Trophoblast cell (in vitro differentiated cells and primary cell): ENCODE measurements around the gene MPPE1.
"Not testable (repeated sequence)": the region's sequence is repeated elsewhere in the genome, so short reads cannot be mapped to it uniquely, and the experiment has no call there.

ENCODE experiments used
- DNase-seq, 2 donors: peaks; one replicate each; pipeline ENCODE4 v3.0.0-alpha.2; 2016
- H2AFZ ChIP-seq: 2 replicates; pipeline ENCODE4 v1.6.1; 2013; ENCODE audit warnings: low read length, moderate library complexity, mild to moderate bottlenecking; ENCODE audit not compliant: insufficient read depth, poor library complexity
- H2AK5ac ChIP-seq: 2 replicates; pipeline ENCODE4 v1.6.1; 2013; ENCODE audit warnings: mild to moderate bottlenecking, low read length
- H2BK120ac ChIP-seq: 2 replicates; pipeline ENCODE4 v1.6.1; 2013; ENCODE audit warnings: low read length, mild to moderate bottlenecking, moderate library complexity; ENCODE audit not compliant: insufficient read depth, poor library complexity
- H2BK12ac ChIP-seq: 2 replicates; pipeline ENCODE4 v1.6.1; 2013; ENCODE audit warnings: mild to moderate bottlenecking, low read length, moderate library complexity
- H2BK5ac ChIP-seq: 2 replicates; pipeline ENCODE4 v1.6.1; 2013; ENCODE audit warnings: low read length, low read depth, moderate library complexity, mild to moderate bottlenecking; ENCODE audit not compliant: poor library complexity
- H3K14ac ChIP-seq: 2 replicates; pipeline ENCODE4 v1.6.1; 2013; ENCODE audit warnings: mild to moderate bottlenecking, low read length
- H3K18ac ChIP-seq: 2 replicates; pipeline ENCODE4 v1.6.1; 2013; ENCODE audit warnings: mild to moderate bottlenecking, low read length
- H3K23ac ChIP-seq: 2 replicates; pipeline ENCODE4 v1.6.1; 2013; ENCODE audit warnings: low read length
- H3K27ac ChIP-seq: 2 replicates; pipeline ENCODE4 v1.5.1; 2013; ENCODE audit warnings: low read depth, mild to moderate bottlenecking, inconsistent platforms, low read length, moderate library complexity
- H3K27me3 ChIP-seq: 2 replicates; pipeline ENCODE4 v1.6.1; 2013; ENCODE audit warnings: inconsistent platforms, mild to moderate bottlenecking, low read length, moderate library complexity; ENCODE audit not compliant: insufficient read depth
- H3K36me3 ChIP-seq, 2 experiments: 1 replicate in 1 of 2; 2 replicates in 1 of 2; pipeline ENCODE4 v1.6.1; 2013; ENCODE audit warnings: low read length in 2 of 2, mild to moderate bottlenecking in 2 of 2, moderate library complexity in 1 of 2; ENCODE audit not compliant: insufficient read depth in 2 of 2, control insufficient read depth in 1 of 2
- H3K4ac ChIP-seq: 2 replicates; pipeline ENCODE4 v1.6.1; 2013; ENCODE audit warnings: low read depth, mild to moderate bottlenecking, low read length, moderate library complexity
- H3K4me1 ChIP-seq, 2 experiments: 1 replicate in 1 of 2; 2 replicates in 1 of 2; pipeline ENCODE4 v1.6.1; 2013; ENCODE audit warnings: low read length in 2 of 2, mild to moderate bottlenecking in 2 of 2, moderate library complexity in 1 of 2; ENCODE audit not compliant: insufficient read depth in 2 of 2, control insufficient read depth in 1 of 2
- H3K4me2 ChIP-seq: 2 replicates; pipeline ENCODE4 v1.6.1; 2013; ENCODE audit warnings: inconsistent platforms, mild to moderate bottlenecking, low read length, moderate library complexity
- H3K4me3 ChIP-seq: 2 replicates; pipeline ENCODE4 v1.5.1; 2013; ENCODE audit warnings: mild to moderate bottlenecking, low read depth, low read length, inconsistent platforms
- H3K79me1 ChIP-seq: one replicate; pipeline ENCODE4 v1.6.1; 2013; ENCODE audit warnings: low read length
- H3K79me2 ChIP-seq: 2 replicates; pipeline ENCODE4 v1.6.1; 2013; ENCODE audit warnings: low read length, mild to moderate bottlenecking; ENCODE audit not compliant: control insufficient read depth, insufficient read depth, poor library complexity
- H3K9ac ChIP-seq: 2 replicates; pipeline ENCODE4 v1.6.1; 2013; ENCODE audit warnings: mild to moderate bottlenecking, low read length
- H3K9me3 ChIP-seq: 2 replicates; pipeline ENCODE4 v1.6.1; 2013; ENCODE audit warnings: low read depth, mild to moderate bottlenecking, control low read depth, inconsistent platforms, low read length; ENCODE audit not compliant: insufficient read depth
- H4K12ac ChIP-seq: 2 replicates; pipeline ENCODE4 v1.6.1; 2013; ENCODE audit warnings: low read depth, mild to moderate bottlenecking, low read length, moderate library complexity
- H4K8ac ChIP-seq: 2 replicates; pipeline ENCODE4 v1.6.1; 2013; ENCODE audit warnings: low read depth, mild to moderate bottlenecking, low read length, moderate library complexity
- H4K91ac ChIP-seq: one replicate; pipeline ENCODE4 v1.6.1; 2013; ENCODE audit warnings: low read depth, mild to moderate bottlenecking, low read length, moderate library complexity
- WGBS: extraction: QIAGEN DNeasy Blood & Tissue Kit; methylation state at CpG from one replicate; pipeline ENCODE4 v1.1.7; 2013; ENCODE audit warnings: missing lambda C conversion rate; ENCODE audit not compliant: insufficient read length, insufficient coverage; ENCODE audit errors: extremely low coverage; 5-methylcytosine and 5-hydroxymethylcytosine counted together

The MPPE1 gene

DNA sequence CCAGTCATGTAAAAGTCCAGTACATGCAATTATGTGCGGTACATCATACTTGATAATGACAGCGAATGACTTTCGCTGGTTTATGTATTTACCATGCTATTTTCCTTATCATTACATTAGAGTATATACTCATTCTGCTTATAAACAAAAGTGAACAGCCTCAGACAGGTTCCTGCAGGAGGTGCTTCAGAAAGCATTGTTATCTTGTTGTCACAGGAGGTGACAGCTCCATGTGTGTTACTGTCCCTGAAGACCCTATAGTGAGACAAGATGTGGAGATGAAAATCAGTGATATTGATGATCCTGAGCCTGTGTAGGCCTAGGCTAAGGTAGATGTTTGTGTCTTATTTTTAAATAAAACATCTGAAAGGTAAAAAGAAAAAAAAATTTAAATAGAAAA, 15.3 kb upstream of the MPPE1 start:
- H3K36me3 ChIP-seq = no peaks in the 10 kb centered on the region
- no peaks in the 10 kb centered on the region for H3K9me3 ChIP-seq
- H3K79me1 ChIP-seq = no peaks in the 10 kb centered on the region
- peaks cover 4 to 6% of the 10 kb centered on the region in 2 experiments for H3K4me1 ChIP-seq
- no peak for DNase-seq
- H3K9ac ChIP-seq = no peak overlapping the region
- no peak overlapping the region for H3K4me3 ChIP-seq
- no peak overlapping the region for H4K8ac ChIP-seq
- no peaks in the 10 kb centered on the region for H3K79me2 ChIP-seq
- WGBS = no CpG with 5 or more reads among the region's 3 CpGs
- H2AK5ac ChIP-seq = no peak overlapping the region
- H2AFZ ChIP-seq = no peak overlapping the region
- H3K27ac ChIP-seq = no peak overlapping the region
- H3K23ac ChIP-seq = no peak overlapping the region
- H2BK5ac ChIP-seq = no peak overlapping the region
- H3K4ac ChIP-seq = no peak overlapping the region
- H3K14ac ChIP-seq = no peak overlapping the region
- H3K27me3 ChIP-seq = no peaks in the 10 kb centered on the region
- no peak overlapping the region for H3K4me2 ChIP-seq
- H2BK12ac ChIP-seq = no peak overlapping the region
- H4K91ac ChIP-seq = no peak overlapping the region
- no peak overlapping the region for H3K18ac ChIP-seq
- H4K12ac ChIP-seq = no peak overlapping the region
- H2BK120ac ChIP-seq = no peak overlapping the region

DNA sequence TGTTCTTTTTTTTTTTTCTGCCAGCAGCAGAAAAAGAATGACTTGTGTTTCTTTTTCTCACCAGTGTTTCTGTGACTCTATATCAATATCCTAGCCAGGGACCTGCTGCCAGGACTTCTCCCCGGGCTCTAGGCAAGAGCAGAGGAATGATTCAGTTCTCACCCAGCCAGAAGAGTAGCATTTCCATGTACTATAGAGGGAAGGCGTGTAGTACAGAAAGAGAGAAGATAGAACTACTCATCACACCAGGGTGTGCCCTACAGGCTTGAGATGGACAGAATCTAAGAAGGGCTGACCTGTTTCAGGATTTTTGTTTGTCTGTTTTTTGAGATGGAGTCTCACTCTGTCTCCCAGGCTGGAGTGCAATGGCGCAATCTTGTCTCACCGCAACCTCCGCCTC, 11.4 kb upstream of the MPPE1 start:
- not testable (repeated sequence) for H3K36me3 ChIP-seq, H3K4ac ChIP-seq, H3K27me3 ChIP-seq

DNA sequence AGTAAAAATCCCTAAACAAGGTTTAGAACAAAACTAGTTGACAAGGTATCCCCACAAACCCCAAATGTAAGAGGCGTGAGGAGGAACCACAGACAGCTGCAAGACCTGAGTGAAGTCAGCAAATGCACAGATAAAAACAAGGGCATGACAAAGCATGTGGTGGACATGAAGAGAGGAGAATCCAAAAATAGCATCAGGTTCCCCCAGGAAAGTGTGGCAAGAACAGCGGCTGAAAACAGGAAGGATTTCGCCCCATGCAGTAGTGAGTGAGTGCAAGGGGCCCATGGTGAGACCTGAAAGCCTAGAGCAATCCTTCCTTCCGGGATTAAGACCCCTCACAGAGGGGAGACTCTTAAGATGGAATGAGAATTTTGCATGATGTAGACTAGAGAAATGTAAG, 8.8 kb upstream of the MPPE1 start:
- DNase-seq, H3K27ac ChIP-seq, H2BK5ac ChIP-seq, H2BK12ac ChIP-seq, H3K4me3 ChIP-seq, H2BK120ac ChIP-seq, H3K14ac ChIP-seq, H3K27me3 ChIP-seq, H4K91ac ChIP-seq, H4K12ac ChIP-seq, H4K8ac ChIP-seq, H3K79me2 ChIP-seq, H3K36me3 ChIP-seq, H3K79me1 ChIP-seq, H3K4me1 ChIP-seq, H2AK5ac ChIP-seq, H3K9me3 ChIP-seq, H3K18ac ChIP-seq, H3K4me2 ChIP-seq, H2AFZ ChIP-seq, H3K4ac ChIP-seq, H3K23ac ChIP-seq, H3K9ac ChIP-seq: not testable (repeated sequence)
- WGBS = no CpG with 5 or more reads among the region's 4 CpGs

More for the DNA sequence above, 11.4 kb upstream of the MPPE1 start:
- H2BK12ac ChIP-seq, H2AK5ac ChIP-seq, H3K4me2 ChIP-seq, H2BK5ac ChIP-seq, H3K4me3 ChIP-seq, H3K27ac ChIP-seq, DNase-seq, H3K9me3 ChIP-seq, H3K79me1 ChIP-seq, H3K9ac ChIP-seq, H3K23ac ChIP-seq, H3K18ac ChIP-seq, H4K8ac ChIP-seq, H2BK120ac ChIP-seq, H4K91ac ChIP-seq, H2AFZ ChIP-seq, H3K14ac ChIP-seq, H3K4me1 ChIP-seq, H4K12ac ChIP-seq, H3K79me2 ChIP-seq: not testable (repeated sequence)
- WGBS = no CpG with 5 or more reads among the region's 5 CpGs

DNA sequence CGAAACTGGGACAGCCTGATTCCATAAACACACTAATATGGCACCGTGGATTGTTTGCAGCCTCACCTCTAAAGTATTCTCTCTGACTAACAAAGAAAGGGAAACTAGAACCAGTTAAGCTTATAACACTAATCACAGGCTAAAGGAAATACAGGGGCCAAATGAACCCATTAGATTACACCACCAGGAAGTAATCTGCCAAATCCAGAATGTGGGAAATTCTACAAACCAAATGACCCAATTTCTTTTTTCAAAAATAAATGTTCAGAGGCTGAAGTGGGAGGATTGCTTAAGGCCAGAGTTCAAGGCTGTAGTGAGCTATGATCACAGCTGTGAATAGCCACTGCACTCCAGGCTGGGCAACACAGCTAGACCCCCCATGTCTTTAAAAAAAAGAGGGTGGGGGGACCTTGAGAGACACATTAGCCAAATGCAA, 1.5 kb upstream of the MPPE1 start:
- Histone ChIP-seq H3K4ac (no peak overlapping the region), H2AK5ac (no peak overlapping the region), H3K18ac (no peak overlapping the region), H2AFZ (no peak overlapping the region), H4K8ac (no peak overlapping the region), H2BK120ac (no peak overlapping the region), H3K4me1 (peaks cover 4% of the 10 kb centered on the region in 2 experiments), H3K4me3 (no peak overlapping the region), H2BK12ac (no peak overlapping the region), H3K4me2 (no peak overlapping the region), H3K27ac (no peak overlapping the region), H2BK5ac (no peak overlapping the region), H3K27me3 (no peaks in the 10 kb centered on the region), H3K14ac (no peak overlapping the region), H4K12ac (no peak overlapping the region), H3K79me2 (peaks cover 10% of the 10 kb centered on the region), H3K23ac (no peak overlapping the region), H4K91ac (no peak overlapping the region), H3K79me1 (peaks cover 8% of the 10 kb centered on the region), H3K9ac (no peak overlapping the region), H3K36me3 (no peaks in the 10 kb centered on the region), H3K9me3 (peaks cover 1% of the 10 kb centered on the region)
- DNase-seq = peak; percentile 7 to 67
- WGBS = no CpG with 5 or more reads among the region's 2 CpGs
